ENCODE results near the gene SPATS2L. TPM values are rescaled to one million over a fixed set of nuclear protein-coding genes. Genes with fewer than 3 reads are reported as not detected.

SPATS2L gene
- total RNA-seq, 4 donors from 2014 or later, result 51.9 to 151 (median 78.9) TPM

DNA sequence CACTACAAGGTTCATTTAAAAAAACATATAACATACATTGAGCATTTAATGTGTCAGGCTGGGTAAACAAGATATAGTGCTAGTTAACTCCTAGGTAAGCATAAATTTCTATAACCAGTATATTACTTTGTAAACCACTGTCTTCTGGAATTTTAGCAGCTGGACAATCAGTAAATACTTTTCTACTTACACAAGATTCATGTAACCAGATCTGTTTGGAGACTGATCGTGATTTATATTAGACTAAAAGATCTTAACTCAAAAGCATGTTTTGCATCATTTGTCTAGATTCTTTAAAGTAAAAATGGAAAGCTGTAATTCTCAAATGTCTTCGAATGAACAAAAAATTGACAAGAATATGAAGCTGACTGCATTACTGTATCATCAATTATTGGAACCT lies 218.6 kb downstream of the SPATS2L start:
- no peak overlapping the region for H3K27ac ChIP-seq (replicated peaks in 1 of 4)
- H3K4me3 ChIP-seq, result peak overlapping the region in 2 of 4 donors; percentile 66 to 85
- H3K36me3 ChIP-seq, result no peaks in the 10 kb centered on the region
- WGBS, result 87% methylated on average over 2 of the region's 2 CpGs
- DNase-seq (ENCODE audit: extremely low spot score), result no peak
- intact Hi-C loops (cut with DNase I), result no loop called here
- peaks cover 0 to 6% (median 0%) of the 10 kb centered on the region in 4 donors for H3K27me3 ChIP-seq
- TF ChIP-seq CTCF (IDR thresholded peaks at IDR 0.05) (no peak), POLR2AphosphoS5 (IDR thresholded peaks at IDR 0.05) (no peak), POLR2A (IDR thresholded peaks at IDR 0.05; ENCODE audit: low read depth) (no peak), EP300 (IDR thresholded peaks at IDR 0.05) (no peak)
- H3K4me1 ChIP-seq, result peaks cover 6 to 9% (median 7%) of the 10 kb centered on the region in 4 donors
- no peaks in the 10 kb centered on the region for H3K9me3 ChIP-seq

- intact Hi-C loops (cut with DNase I), result no loop called here
- DNase-seq (ENCODE audit: extremely low spot score), result no peak
- peaks cover 6 to 9% (median 7%) of the 10 kb centered on the region in 4 donors for H3K4me1 ChIP-seq
- TF ChIP-seq EP300 (IDR thresholded peaks at IDR 0.05), result no peak
- TF ChIP-seq CTCF (IDR thresholded peaks at IDR 0.05), result no peak
- TF ChIP-seq POLR2AphosphoS5 (IDR thresholded peaks at IDR 0.05), result no peak
- no peak for TF ChIP-seq POLR2A (IDR thresholded peaks at IDR 0.05; ENCODE audit: low read depth)
- WGBS, result 18% methylated on average over 7 of the region's 7 CpGs
- H3K36me3 ChIP-seq, result no peaks in the 10 kb centered on the region
- H3K27ac ChIP-seq (replicated peaks in 1 of 4), result peak overlapping the region; percentile 35 to 70 (median 52)
- H3K4me3 ChIP-seq, result peak overlapping the region; percentile 66 to 85 (median 74)
- H3K9me3 ChIP-seq, result no peaks in the 10 kb centered on the region
- peaks cover 0 to 6% (median 0%) of the 10 kb centered on the region in 4 donors for H3K27me3 ChIP-seq
Measured at GRCh38 chr2:200525551-200525881, 219.0 kb downstream of the SPATS2L start.

GRCh38 chr2:200525882-200526651 lies 219.6 kb downstream of the SPATS2L start, which contains the start of gene SGO2:
TSS of gene SGO2 (plus strand) at chr2:200526207. CDS start at chr2:200532976, 6,769 bp downstream.
- H3K27ac ChIP-seq (replicated peaks in 1 of 4), result peak within 1 kb of the TSS; percentile 35 to 70 (median 52)

DNA sequence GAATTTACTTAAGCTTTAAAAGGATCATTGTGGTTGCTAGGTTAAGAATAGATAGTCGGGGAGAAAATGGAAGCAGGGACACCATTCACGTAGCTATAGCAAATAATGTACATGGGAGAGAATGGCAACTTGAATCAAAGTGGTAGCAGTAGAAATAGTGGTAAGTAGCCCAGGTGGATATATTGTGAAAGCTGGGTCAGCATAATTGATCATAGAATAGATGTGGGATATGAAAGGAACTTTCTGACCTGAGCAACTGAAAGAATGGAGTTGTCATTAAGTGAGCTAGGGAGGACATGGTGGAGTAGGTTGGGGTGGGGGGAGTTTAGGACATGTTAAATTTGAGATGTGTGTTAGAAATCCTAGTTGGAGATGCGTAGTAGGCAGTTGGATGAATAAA lies 221.7 kb downstream of the SPATS2L start:
- no peaks in the 10 kb centered on the region for H3K36me3 ChIP-seq
- H3K9me3 ChIP-seq, result no peaks in the 10 kb centered on the region
- H3K27me3 ChIP-seq, result peaks cover 0 to 5% (median 0%) of the 10 kb centered on the region in 4 donors
- no peak for DNase-seq (ENCODE audit: extremely low spot score)
- peaks cover 6 to 9% (median 7%) of the 10 kb centered on the region in 4 donors for H3K4me1 ChIP-seq
- intact Hi-C loops (cut with DNase I), result no loop called here
- WGBS, result 85% methylated on average over 3 of the region's 3 CpGs
- no peak overlapping the region for H3K27ac ChIP-seq (replicated peaks in 1 of 4)
- TF ChIP-seq POLR2A (IDR thresholded peaks at IDR 0.05; ENCODE audit: low read depth) (no peak), EP300 (IDR thresholded peaks at IDR 0.05) (no peak), CTCF (IDR thresholded peaks at IDR 0.05) (no peak), POLR2AphosphoS5 (IDR thresholded peaks at IDR 0.05) (no peak)
- H3K4me3 ChIP-seq, result no peak overlapping the region

More at GRCh38 chr2:200525882-200526651, 219.6 kb downstream of the SPATS2L start, which contains the start of gene SGO2:
- no peaks in the 10 kb centered on the region for H3K9me3 ChIP-seq
- peaks cover 0 to 6% (median 0%) of the 10 kb centered on the region in 4 donors for H3K27me3 ChIP-seq
- peak; percentile 98 for DNase-seq (ENCODE audit: extremely low spot score)
- peak; percentile 56 for TF ChIP-seq POLR2A (IDR thresholded peaks at IDR 0.05; ENCODE audit: low read depth)
- peak; percentile 95 to 96 for TF ChIP-seq POLR2AphosphoS5 (IDR thresholded peaks at IDR 0.05)
- TF ChIP-seq CTCF (IDR thresholded peaks at IDR 0.05), result no peak
- intact Hi-C loops (cut with DNase I), result no loop called here
- WGBS, result under 1% methylated on average over 41 of the region's 56 CpGs
- peak within 1 kb of the TSS; percentile 66 to 85 (median 74) for H3K4me3 ChIP-seq
- H3K36me3 ChIP-seq, result no peaks in the 10 kb centered on the region
- H3K4me1 ChIP-seq, result peaks cover 6 to 9% (median 7%) of the 10 kb centered on the region in 4 donors

Small RNA genes within 50 kb of the gene (small RNA-seq; reads per million reads assigned to genes)
- 0.17 to 0.68 (median 0.19) reads per million in 3 donors for gene RNY4P34

Other genes starting within 250 kb of the SPATS2L start
- gene KCTD18, start 203.4 kb downstream of the SPATS2L start, total RNA-seq, result 10 to 100 TPM; 23.2 to 31.0 (median 26.4) TPM
- gene SGO2, start 219.5 kb downstream of the SPATS2L start, total RNA-seq, result 1 to 10 TPM in 3 of 4 donors, under 1 TPM in 1; 0.71 to 2.5 (median 1.9) TPM

All from esophagus muscularis mucosa (tissue), 4 donors.